ENCODE measurements around the gene BCLAF1.

DNA sequence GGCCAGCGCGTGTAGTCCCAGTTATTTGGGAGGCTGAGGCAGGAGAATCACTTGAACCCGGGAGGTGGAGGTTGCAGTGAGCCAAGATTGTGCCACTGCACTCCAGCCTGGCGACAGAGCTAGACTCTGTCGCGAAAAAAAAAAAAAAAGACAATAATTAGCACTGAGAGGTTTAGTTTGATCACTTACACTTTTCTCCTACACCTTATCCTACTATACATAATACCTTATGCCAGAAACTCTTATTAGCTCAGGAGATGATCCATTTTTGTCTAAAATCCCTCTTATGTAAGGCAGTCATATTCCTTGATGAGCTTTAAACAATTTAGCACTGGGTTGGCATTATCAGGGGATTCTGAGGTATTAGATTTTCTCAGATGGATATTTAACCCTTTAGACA, 35.9 kb downstream of the BCLAF1 start:
- TF ChIP-seq CTCF (IDR thresholded peaks at IDR 0.05; ENCODE audit: low read depth, low read length) = no peak
- TF ChIP-seq POLR2A (IDR thresholded peaks at IDR 0.05; ENCODE audit: extremely low read depth, insufficient read length) = no peak

All from NB4 (cell line).